H9 (cell line): ENCODE results near the gene PTH2R. TPM values are rescaled to one million over a fixed set of nuclear protein-coding genes. Genes with fewer than 3 reads are reported as not detected.

Experiments
- DNase-seq: peaks from one replicate; pipeline ENCODE4 v3.0.0-alpha.2; 2017
- H2AFZ ChIP-seq: one replicate; pipeline ENCODE4 v1.6.1; 2013; ENCODE audit warnings: mild to moderate bottlenecking, low read length, control low read depth, moderate library complexity
- H2AK5ac ChIP-seq: 2 replicates; pipeline ENCODE4 v1.6.1; 2013; ENCODE audit warnings: low read length, control low read depth, mixed read lengths; ENCODE audit not compliant: insufficient read length
- H2BK120ac ChIP-seq: one replicate; pipeline ENCODE4 v1.6.1; 2013; ENCODE audit warnings: low read depth, mild to moderate bottlenecking, low read length, control low read depth, inconsistent platforms; ENCODE audit not compliant: poor library complexity, severe bottlenecking
- H2BK12ac ChIP-seq: 2 replicates; pipeline ENCODE4 v1.6.1; 2013; ENCODE audit warnings: low read length, control low read depth, mixed read lengths, low read depth; ENCODE audit not compliant: insufficient read length
- H2BK15ac ChIP-seq: 2 replicates; pipeline ENCODE4 v1.6.1; 2013; ENCODE audit warnings: low read depth, low read length, control low read depth
- H2BK20ac ChIP-seq: one replicate; pipeline ENCODE4 v1.6.1; 2013; ENCODE audit warnings: low read depth, mild to moderate bottlenecking, low read length, control low read depth, inconsistent platforms; ENCODE audit not compliant: poor library complexity, severe bottlenecking
- H2BK5ac ChIP-seq: 2 replicates; pipeline ENCODE4 v1.6.1; 2013; ENCODE audit warnings: low read length, control low read depth, mixed read lengths; ENCODE audit not compliant: insufficient read length
- H3K14ac ChIP-seq: 2 replicates; pipeline ENCODE4 v1.6.1; 2013; ENCODE audit warnings: low read length, control low read depth; ENCODE audit not compliant: insufficient read depth
- H3K18ac ChIP-seq: 2 replicates; pipeline ENCODE4 v1.6.1; 2013; ENCODE audit warnings: low read depth, mild to moderate bottlenecking, mixed read lengths, low read length, control low read depth; ENCODE audit not compliant: insufficient read length
- H3K23ac ChIP-seq: 2 replicates; pipeline ENCODE4 v1.6.1; 2013; ENCODE audit warnings: low read length, control low read depth, mixed read lengths, low read depth; ENCODE audit not compliant: insufficient read length
- H3K23me2 ChIP-seq: 2 replicates; pipeline ENCODE4 v1.6.1; 2013; ENCODE audit warnings: low read depth, mild to moderate bottlenecking, mixed read lengths, low read length, control low read depth; ENCODE audit not compliant: insufficient read length, poor library complexity, severe bottlenecking
- H3K27ac ChIP-seq: 2 replicates; pipeline ENCODE4 v1.5.1; 2013; ENCODE audit warnings: low read length, control low read depth, mixed read lengths, low read depth; ENCODE audit not compliant: insufficient read length
- H3K27me3 ChIP-seq: 2 replicates; pipeline ENCODE4 v1.6.1; 2013; ENCODE audit warnings: low read length, control low read depth, inconsistent platforms; ENCODE audit not compliant: insufficient read depth
- H3K4ac ChIP-seq: 2 replicates; pipeline ENCODE4 v1.6.1; 2013; ENCODE audit warnings: low read depth, mild to moderate bottlenecking, control low read depth, inconsistent platforms, low read length, moderate library complexity
- H3K4me1 ChIP-seq: 2 replicates; pipeline ENCODE4 v1.6.1; 2013; ENCODE audit warnings: low read length, control low read depth, inconsistent platforms; ENCODE audit not compliant: insufficient read depth
- H3K4me2 ChIP-seq: 2 replicates; pipeline ENCODE4 v1.6.1; 2013; ENCODE audit warnings: low read length, control low read depth, mixed read lengths; ENCODE audit not compliant: insufficient read length, insufficient read depth
- H3K56ac ChIP-seq: 2 replicates; pipeline ENCODE4 v1.6.1; 2013; ENCODE audit warnings: low read depth, mild to moderate bottlenecking, mixed read lengths, low read length, control low read depth; ENCODE audit not compliant: insufficient read length
- H3K79me1 ChIP-seq: 2 replicates; pipeline ENCODE4 v1.6.1; 2013; ENCODE audit warnings: low read depth, mild to moderate bottlenecking, moderate library complexity, low read length, control low read depth, inconsistent platforms; ENCODE audit not compliant: insufficient read depth, poor library complexity, severe bottlenecking
- H3K79me2 ChIP-seq: 2 replicates; pipeline ENCODE4 v1.6.1; 2013; ENCODE audit warnings: low read length, control low read depth, inconsistent platforms; ENCODE audit not compliant: insufficient read depth
- H3K9ac ChIP-seq: 2 replicates; pipeline ENCODE4 v1.6.1; 2013; ENCODE audit warnings: low read length, control low read depth, mixed read lengths; ENCODE audit not compliant: insufficient read length; ENCODE audit errors: extremely low read depth
- H3K9me3 ChIP-seq: one replicate; pipeline ENCODE4 v1.6.1; 2013; ENCODE audit warnings: low read depth, low read length, inconsistent platforms; ENCODE audit not compliant: control insufficient read depth
- H3T11ph ChIP-seq: one replicate; pipeline ENCODE4 v1.6.1; 2013; ENCODE audit warnings: mild to moderate bottlenecking, low read length, control low read depth, inconsistent platforms
- H4K20me1 ChIP-seq: one replicate; pipeline ENCODE4 v1.6.1; 2013; ENCODE audit not compliant: control insufficient read depth, insufficient read length, insufficient read depth
- H4K5ac ChIP-seq: 2 replicates; pipeline ENCODE4 v1.6.1; 2013; ENCODE audit warnings: low read depth, mild to moderate bottlenecking, mixed read lengths, low read length, control low read depth; ENCODE audit not compliant: insufficient read length
- H4K8ac ChIP-seq: replicated peaks from 2 replicates; pipeline ENCODE4 v1.6.1; 2013; ENCODE audit warnings: low read length, control low read depth, mixed read lengths, low read depth; ENCODE audit not compliant: insufficient read length
- H4K91ac ChIP-seq: 2 replicates; pipeline ENCODE4 v1.6.1; 2013; ENCODE audit warnings: low read depth, mild to moderate bottlenecking, moderate library complexity, mixed read lengths, low read length, control low read depth; ENCODE audit not compliant: insufficient read length
- H3K27ac Mint-ChIP-seq, 3 experiments: 2 replicates in 2 of 3; 3 replicates in 1 of 3; pipeline ENCODE4 v1.8.0; 2020 to 2021; ENCODE audit warnings: mixed read lengths in 3 of 3, mild to moderate bottlenecking in 1 of 3, moderate library complexity in 1 of 3
- H3K27me3 Mint-ChIP-seq: 2 replicates; pipeline ENCODE4 v1.8.0; 2021; ENCODE audit warnings: low read depth, mild to moderate bottlenecking, moderate library complexity, mixed read lengths
- H3K36me3 Mint-ChIP-seq, 3 experiments: 2 replicates in 2 of 3; 3 replicates in 1 of 3; pipeline ENCODE4 v1.8.0; 2020 to 2021; ENCODE audit warnings: low read depth in 3 of 3, mixed read lengths in 3 of 3; ENCODE audit not compliant: insufficient read depth in 1 of 3
- H3K4me1 Mint-ChIP-seq, 2 experiments: 2 replicates each; pipeline ENCODE4 v1.8.0; 2020; ENCODE audit warnings: mixed read lengths in 2 of 2
- H3K4me3 Mint-ChIP-seq, 2 experiments: 2 replicates in 1 of 2; 3 replicates in 1 of 2; pipeline ENCODE4 v1.8.0; 2020 to 2021; ENCODE audit warnings: mild to moderate bottlenecking in 2 of 2, mixed read lengths in 2 of 2, moderate library complexity in 1 of 2
- H3K9me3 Mint-ChIP-seq, 2 experiments: 2 replicates in 1 of 2; 3 replicates in 1 of 2; pipeline ENCODE4 v1.8.0; 2020; ENCODE audit warnings: mild to moderate bottlenecking in 2 of 2, mixed read lengths in 2 of 2, moderate library complexity in 1 of 2
- CTCF ChIP-seq: fragments of 200-600 bp; sonication (generic); conservative IDR thresholded peaks from 3 replicates; pipeline ENCODE4 v1.8.0; 2021; ENCODE audit warnings: antibody characterized with exemption, mild to moderate bottlenecking
- WGBS: extraction: QIAGEN DNeasy Blood & Tissue Kit; methylation state at CpG from one replicate; pipeline ENCODE4 v1.1.7; 2013; ENCODE audit warnings: missing lambda C conversion rate, low lambda C conversion rate, mixed read lengths; ENCODE audit not compliant: insufficient read length; ENCODE audit errors: extremely low coverage; 5-methylcytosine and 5-hydroxymethylcytosine counted together
- total RNA-seq: library from RNA; stranded (reverse); gene quantifications from 2 replicates; pipeline ENCODE4 v1.2.1, GENCODE V29; 2021

PTH2R gene
- total RNA-seq, 1 experiment from 2014 or later: 0.20 TPM

GRCh38 chr2:208413931-208414330, 7.3 kb downstream of the PTH2R start:
- Histone ChIP-seq H3K9ac (no peak overlapping the region), H3K27me3 (no peaks in the 10 kb centered on the region), H3K4ac (no peak overlapping the region), H3K79me1 (no peaks in the 10 kb centered on the region), H3K23me2 (no peaks in the 10 kb centered on the region), H4K5ac (no peak overlapping the region), H4K91ac (no peak overlapping the region), H3K14ac (no peak overlapping the region), H4K8ac (no peak overlapping the region), H3K9me3 (no peaks in the 10 kb centered on the region), H3T11ph (no peak overlapping the region), H3K23ac (no peak overlapping the region), H2BK15ac (no peak overlapping the region), H2BK20ac (no peak overlapping the region), H3K18ac (no peak overlapping the region), H3K56ac (no peak overlapping the region), H3K4me1 (no peaks in the 10 kb centered on the region), H3K4me2 (no peak overlapping the region), H2AK5ac (no peak overlapping the region), H2AFZ (no peak overlapping the region), H4K20me1 (no peaks in the 10 kb centered on the region), H2BK12ac (no peak overlapping the region), H2BK120ac (no peak overlapping the region), H3K79me2 (no peaks in the 10 kb centered on the region), H3K27ac (no peak overlapping the region), H2BK5ac (no peak overlapping the region)
- no peak for DNase-seq
- Mint-ChIP-seq H3K27ac (no peak overlapping the region), H3K4me3 (no peak overlapping the region), H3K4me1 (no peaks in the 10 kb centered on the region), H3K9me3 (peaks cover 4 to 8% of the 10 kb centered on the region in 2 experiments; a peak in 2 of 5 replicates), H3K27me3 (no peaks in the 10 kb centered on the region), H3K36me3 (peaks cover 0 to 9% (median 2%) of the 10 kb centered on the region in 3 experiments; a peak in 3 of 7 replicates)
- no CpG with 5 or more reads among the region's 2 CpGs for WGBS
- no peak for TF ChIP-seq CTCF
